Panc1 (cell line): ENCODE measurements around the gene SLC37A1. TPM values are rescaled to one million over a fixed set of nuclear protein-coding genes. Genes with fewer than 3 reads are reported as not detected.

Experiments
- ATAC-seq: fragments of 200-7000 bp; cut with Tn5 transposase; 2 replicates; pipeline ENCODE4 v1.9.1; 2020; ENCODE audit warnings: mild to moderate bottlenecking, moderate library complexity
- BruUV-seq: library from RNA; stranded (reverse); fragments of 400-500 nt; replicated peaks from 2 replicates; lab custom pipeline; 2021; lab: Mats Ljungman, UMichigan
- CTCF ChIA-PET: fragments of 300-600 bp; sonication (Branson Sonifier 250); formaldehyde crosslinking; loops from one replicate; lab custom pipeline; 2022; ENCODE audit warnings: antibody characterized with exemption; lab: Charles Lee
- POLR2A ChIA-PET: fragments of 300-600 bp; sonication (Branson Sonifier 250); formaldehyde crosslinking; loops from one replicate; lab custom pipeline; 2022; ENCODE audit warnings: antibody characterized with exemption; lab: Charles Lee
- DNase-seq: peaks from one replicate; pipeline ENCODE4 v3.0.0-alpha.2; 2010; ENCODE audit warnings: low read depth, low spot score
- H3K27ac ChIP-seq: 2 replicates; pipeline ENCODE4 v1.5.1; 2011; ENCODE audit warnings: mild to moderate bottlenecking, low read length, inconsistent platforms
- H3K27me3 ChIP-seq: fragments of 200-500 bp; sonication (Bioruptor generic); 2 replicates; pipeline ENCODE4 v1.6.0; 2014; ENCODE audit warnings: low read length, inconsistent platforms; ENCODE audit not compliant: control insufficient read depth, insufficient read depth
- H3K36me3 ChIP-seq: fragments of 200-500 bp; sonication (Bioruptor generic); 2 replicates; pipeline ENCODE4 v1.5.1; 2014; ENCODE audit warnings: inconsistent platforms, mild to moderate bottlenecking, low read length, moderate library complexity; ENCODE audit not compliant: control insufficient read depth, insufficient read depth
- H3K4me1 ChIP-seq: 2 replicates; pipeline ENCODE4 v1.5.1; 2011; ENCODE audit warnings: inconsistent platforms, mild to moderate bottlenecking, low read length, moderate library complexity; ENCODE audit not compliant: control insufficient read depth, insufficient read depth
- H3K4me3 ChIP-seq, 2 experiments: 2 replicates each; pipeline ENCODE4 v1.5.1; 2011 to 2012; ENCODE audit warnings: low read depth in 2 of 2, low read length in 2 of 2, mild to moderate bottlenecking in 2 of 2, inconsistent platforms in 1 of 2, moderate library complexity in 1 of 2
- H3K9me3 ChIP-seq: fragments of 200-500 bp; sonication (Bioruptor generic); 2 replicates; pipeline ENCODE4 v1.5.1; 2014; ENCODE audit warnings: low read depth, mild to moderate bottlenecking, inconsistent platforms, low read length, moderate library complexity; ENCODE audit not compliant: control insufficient read depth, insufficient read depth
- POLR2AphosphoS5 ChIP-seq: IDR thresholded peaks from 2 replicates; pipeline ENCODE4 v1.6.1; 2012; ENCODE audit warnings: mild to moderate bottlenecking, low read depth, low read length, moderate library complexity
- SIN3A ChIP-seq: IDR thresholded peaks from 2 replicates; pipeline ENCODE4 v1.6.1; 2012; ENCODE audit warnings: low read depth, mild to moderate bottlenecking, low read length, moderate library complexity, borderline replicate concordance; ENCODE audit not compliant: insufficient read depth
- TCF7L2 ChIP-seq: IDR thresholded peaks from 2 replicates; pipeline ENCODE4 v1.6.1; 2011; ENCODE audit warnings: mild to moderate bottlenecking, low read depth, low read length, inconsistent platforms
- in situ Hi-C: cut with HindIII; loops from 2 replicates; pipeline ENCODE4 v1.10.0; 2016; ENCODE audit warnings: low sequenced_read_pairs, low pct_unique_long_range_greater_than_20kb
- intact Hi-C: fragments of 100-400 bp; cut with micrococcal nuclease; formaldehyde crosslinking; loops from one replicate; pipeline ENCODE4 v1.10.0; 2022; ENCODE audit not compliant: unreplicated experiment
- total RNA-seq: library from RNA; stranded (reverse); gene quantifications from one replicate; pipeline ENCODE4 v1.2.1, GENCODE V29; 2021; ENCODE audit not compliant: unreplicated experiment
- TF ChIP-seq, protein P1 (sequence below), 2 experiments: IDR thresholded peaks; 2 replicates each; pipeline ENCODE4 v1.6.1; 2011 to 2012; ENCODE audit warnings: low read depth in 2 of 2, control low read depth in 1 of 2, low read length in 1 of 2, mild to moderate bottlenecking in 1 of 2, moderate library complexity in 1 of 2; ENCODE audit not compliant: insufficient read depth in 1 of 2
- TF ChIP-seq, protein P2 (sequence below): fragments of 450-650 bp; IDR thresholded peaks from 2 replicates; pipeline ENCODE4 v1.5.1; 2017; ENCODE audit warnings: mild to moderate bottlenecking

Gene SLC37A1
- total RNA-seq, 1 experiment from 2014 or later = 7.7 TPM

DNA sequence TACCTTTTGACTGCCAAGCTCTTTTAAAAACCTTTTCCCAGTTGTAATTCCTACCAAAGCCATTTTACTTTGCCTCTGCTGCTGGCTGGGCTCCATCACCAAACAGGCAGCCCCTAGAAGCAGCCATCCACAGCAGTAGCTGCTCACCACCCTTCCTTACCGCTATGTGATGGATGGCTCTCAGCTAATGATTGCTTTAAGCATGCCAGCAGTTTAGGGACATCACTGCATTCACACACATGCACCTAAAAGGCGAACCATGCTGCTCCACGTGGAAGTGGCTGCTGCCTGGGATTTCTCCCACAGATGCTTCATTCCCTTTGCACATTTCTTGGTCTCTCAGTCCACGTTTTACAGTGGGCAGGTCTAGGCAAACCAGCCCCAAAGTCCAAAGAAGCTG lies 93.5 kb downstream of the SLC37A1 start:
- Histone ChIP-seq H3K4me3 (no peak overlapping the region), H3K27ac (no peak overlapping the region), H3K4me1 (no peaks in the 10 kb centered on the region), H3K27me3 (no peaks in the 10 kb centered on the region), H3K9me3 (no peaks in the 10 kb centered on the region), H3K36me3 (no peaks in the 10 kb centered on the region)
- in situ Hi-C loops (no loop called here), intact Hi-C loops (no loop called here)
- no TSS peak for BruUV-seq
- POLR2A ChIA-PET = interaction anchor here (0.6 kb wide), 3 partner anchors 189 to 990 kb away, joined by 4 to 9 read pairs (median 4); no protein-coding TSS in a partner anchor
- DNase-seq (no peak), ATAC-seq (no peak)
- CTCF ChIA-PET = no interaction called here
- TF ChIP-seq SIN3A (no peak), TCF7L2 (no peak), POLR2AphosphoS5 (no peak)
- TF ChIP-seq, protein P1, sequence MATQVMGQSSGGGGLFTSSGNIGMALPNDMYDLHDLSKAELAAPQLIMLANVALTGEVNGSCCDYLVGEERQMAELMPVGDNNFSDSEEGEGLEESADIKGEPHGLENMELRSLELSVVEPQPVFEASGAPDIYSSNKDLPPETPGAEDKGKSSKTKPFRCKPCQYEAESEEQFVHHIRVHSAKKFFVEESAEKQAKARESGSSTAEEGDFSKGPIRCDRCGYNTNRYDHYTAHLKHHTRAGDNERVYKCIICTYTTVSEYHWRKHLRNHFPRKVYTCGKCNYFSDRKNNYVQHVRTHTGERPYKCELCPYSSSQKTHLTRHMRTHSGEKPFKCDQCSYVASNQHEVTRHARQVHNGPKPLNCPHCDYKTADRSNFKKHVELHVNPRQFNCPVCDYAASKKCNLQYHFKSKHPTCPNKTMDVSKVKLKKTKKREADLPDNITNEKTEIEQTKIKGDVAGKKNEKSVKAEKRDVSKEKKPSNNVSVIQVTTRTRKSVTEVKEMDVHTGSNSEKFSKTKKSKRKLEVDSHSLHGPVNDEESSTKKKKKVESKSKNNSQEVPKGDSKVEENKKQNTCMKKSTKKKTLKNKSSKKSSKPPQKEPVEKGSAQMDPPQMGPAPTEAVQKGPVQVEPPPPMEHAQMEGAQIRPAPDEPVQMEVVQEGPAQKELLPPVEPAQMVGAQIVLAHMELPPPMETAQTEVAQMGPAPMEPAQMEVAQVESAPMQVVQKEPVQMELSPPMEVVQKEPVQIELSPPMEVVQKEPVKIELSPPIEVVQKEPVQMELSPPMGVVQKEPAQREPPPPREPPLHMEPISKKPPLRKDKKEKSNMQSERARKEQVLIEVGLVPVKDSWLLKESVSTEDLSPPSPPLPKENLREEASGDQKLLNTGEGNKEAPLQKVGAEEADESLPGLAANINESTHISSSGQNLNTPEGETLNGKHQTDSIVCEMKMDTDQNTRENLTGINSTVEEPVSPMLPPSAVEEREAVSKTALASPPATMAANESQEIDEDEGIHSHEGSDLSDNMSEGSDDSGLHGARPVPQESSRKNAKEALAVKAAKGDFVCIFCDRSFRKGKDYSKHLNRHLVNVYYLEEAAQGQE (IDR thresholded peaks at IDR 0.05; ENCODE audit: insufficient read depth in 1 of 2, low read depth in 2 of 2, low read length in 1 of 2) = no peak
- TF ChIP-seq, protein P2, sequence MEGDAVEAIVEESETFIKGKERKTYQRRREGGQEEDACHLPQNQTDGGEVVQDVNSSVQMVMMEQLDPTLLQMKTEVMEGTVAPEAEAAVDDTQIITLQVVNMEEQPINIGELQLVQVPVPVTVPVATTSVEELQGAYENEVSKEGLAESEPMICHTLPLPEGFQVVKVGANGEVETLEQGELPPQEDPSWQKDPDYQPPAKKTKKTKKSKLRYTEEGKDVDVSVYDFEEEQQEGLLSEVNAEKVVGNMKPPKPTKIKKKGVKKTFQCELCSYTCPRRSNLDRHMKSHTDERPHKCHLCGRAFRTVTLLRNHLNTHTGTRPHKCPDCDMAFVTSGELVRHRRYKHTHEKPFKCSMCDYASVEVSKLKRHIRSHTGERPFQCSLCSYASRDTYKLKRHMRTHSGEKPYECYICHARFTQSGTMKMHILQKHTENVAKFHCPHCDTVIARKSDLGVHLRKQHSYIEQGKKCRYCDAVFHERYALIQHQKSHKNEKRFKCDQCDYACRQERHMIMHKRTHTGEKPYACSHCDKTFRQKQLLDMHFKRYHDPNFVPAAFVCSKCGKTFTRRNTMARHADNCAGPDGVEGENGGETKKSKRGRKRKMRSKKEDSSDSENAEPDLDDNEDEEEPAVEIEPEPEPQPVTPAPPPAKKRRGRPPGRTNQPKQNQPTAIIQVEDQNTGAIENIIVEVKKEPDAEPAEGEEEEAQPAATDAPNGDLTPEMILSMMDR = no peak

DNA sequence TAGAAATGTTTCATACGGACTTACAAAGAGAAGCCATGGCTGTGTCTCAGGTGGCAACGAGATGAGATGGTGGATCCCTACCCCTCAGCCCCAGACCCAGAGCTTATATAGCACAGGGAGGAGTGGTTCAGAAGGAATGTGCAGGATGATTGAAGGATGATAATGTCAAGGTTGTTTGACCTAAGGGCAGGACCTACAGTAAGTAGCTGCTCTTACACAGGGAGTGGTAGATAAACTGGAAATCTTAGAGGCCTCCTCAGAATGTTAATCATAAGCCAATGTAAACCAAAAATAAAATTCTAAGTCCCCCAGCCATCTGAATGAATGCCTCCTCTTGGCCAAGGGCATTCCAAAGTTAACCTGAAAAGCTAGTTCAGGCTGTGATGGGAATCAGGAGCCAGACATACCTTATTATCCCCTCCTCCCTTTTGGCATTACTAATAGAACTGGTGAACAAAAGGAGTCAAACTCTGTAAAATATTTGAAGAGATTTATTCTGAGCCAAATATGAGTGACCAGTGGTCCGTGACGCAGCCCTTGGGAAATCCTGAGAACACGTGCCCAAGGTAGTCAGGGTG lies 94.0 kb downstream of the SLC37A1 start:
- Histone ChIP-seq H3K27ac (no peak overlapping the region), H3K4me3 (no peak overlapping the region), H3K27me3 (no peaks in the 10 kb centered on the region), H3K36me3 (no peaks in the 10 kb centered on the region), H3K9me3 (no peaks in the 10 kb centered on the region), H3K4me1 (no peaks in the 10 kb centered on the region)
- no peak for TF ChIP-seq TCF7L2
- no peak for TF ChIP-seq POLR2AphosphoS5
- TF ChIP-seq SIN3A = no peak
- TF ChIP-seq, protein P2 = no peak
- TF ChIP-seq, protein P1 (IDR thresholded peaks at IDR 0.05; ENCODE audit: insufficient read depth in 1 of 2, low read depth in 2 of 2, low read length in 1 of 2) = no peak
- ATAC-seq (no peak), DNase-seq (no peak)
- no TSS peak for BruUV-seq
- in situ Hi-C loops (no loop called here), intact Hi-C loops (no loop called here)
- POLR2A ChIA-PET = interaction anchor here (0.6 kb wide), 2 partner anchors 858 to 991 kb away, joined by 4 to 9 read pairs; no protein-coding TSS in a partner anchor
- CTCF ChIA-PET = no interaction called here
